GM18498 (cell line): ENCODE results near the gene NUP210L.
"Not testable (repeated sequence)": the region's sequence is repeated elsewhere in the genome, so short reads cannot be mapped to it uniquely, and the experiment has no call there.

Experiments used
- ATAC-seq: cut with Tn5 transposase; IDR thresholded peaks from one replicate; pipeline ENCODE4 v1.9.1; 2021; ENCODE audit warnings: mild to moderate bottlenecking, moderate library complexity; ENCODE audit not compliant: unreplicated experiment

Gene NUP210L

DNA sequence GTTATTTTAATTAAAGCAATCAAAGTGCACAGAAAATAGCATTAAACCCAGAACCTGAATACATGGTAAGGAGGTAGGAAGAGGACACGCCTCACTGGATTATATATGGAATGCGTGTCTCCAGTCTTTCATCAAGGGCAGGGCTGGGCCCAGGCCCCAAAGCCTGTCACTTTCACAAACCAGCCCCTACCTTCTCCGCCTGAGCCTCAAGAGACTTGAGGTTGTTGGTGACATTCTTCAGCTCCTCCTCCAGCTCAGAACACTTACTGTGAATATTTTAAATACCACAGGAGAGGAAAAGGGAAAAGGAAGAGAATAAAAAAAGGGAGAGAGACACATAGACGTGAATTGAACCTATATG is 16.3 kb upstream of the NUP210L start:
- no peak for ATAC-seq

DNA sequence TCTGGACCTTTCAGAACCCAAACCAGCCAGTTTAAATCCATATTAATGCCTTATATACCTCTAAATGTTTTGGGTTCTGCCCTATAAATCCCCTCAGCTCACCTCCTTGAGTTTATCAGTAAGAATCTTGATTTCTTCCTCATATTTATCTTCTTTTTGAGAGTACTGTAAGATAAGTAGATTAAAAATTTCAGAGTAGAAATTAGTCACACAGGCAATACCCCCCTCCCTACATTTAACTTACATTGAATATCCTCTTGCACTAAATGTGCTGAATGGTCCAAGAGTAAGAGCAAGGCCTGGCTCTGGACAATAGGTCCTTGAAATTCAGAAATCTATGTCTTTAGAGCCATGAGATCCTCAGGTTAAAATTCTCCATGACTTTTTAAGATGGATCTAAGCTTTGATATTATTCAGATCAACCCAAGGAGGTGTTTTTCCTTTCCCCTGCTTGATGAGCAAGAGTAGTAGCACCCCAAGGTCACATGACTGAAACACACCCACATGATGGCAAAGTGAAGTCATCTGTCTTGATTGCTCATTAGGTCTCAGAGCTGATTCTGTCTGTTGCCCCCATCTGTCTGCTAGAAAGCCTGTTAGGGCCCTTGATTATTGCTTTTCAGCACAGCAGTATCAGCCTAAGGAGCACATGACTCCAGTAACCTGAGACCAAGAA is 15.8 kb upstream of the NUP210L start:
- ATAC-seq, result no peak

DNA sequence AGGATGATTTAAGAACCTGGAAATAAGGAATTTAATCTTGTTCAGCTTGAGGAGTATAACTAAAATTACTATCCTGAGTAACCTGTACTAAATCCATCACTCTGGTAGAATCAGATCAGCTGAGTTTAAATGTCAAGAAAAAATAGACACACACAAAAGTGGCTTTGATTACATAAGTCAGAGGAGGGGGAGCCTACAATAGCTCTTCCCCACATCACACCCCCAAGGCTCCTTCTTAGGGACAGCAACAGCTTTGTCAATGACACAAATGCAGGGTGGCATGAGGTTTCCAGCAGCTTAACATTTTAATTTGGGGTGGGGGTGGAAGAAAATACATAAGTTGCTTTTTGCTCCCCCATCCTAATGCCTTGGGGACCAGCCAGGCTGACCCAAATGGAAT is 12.6 kb upstream of the NUP210L start:
- no peak for ATAC-seq

DNA sequence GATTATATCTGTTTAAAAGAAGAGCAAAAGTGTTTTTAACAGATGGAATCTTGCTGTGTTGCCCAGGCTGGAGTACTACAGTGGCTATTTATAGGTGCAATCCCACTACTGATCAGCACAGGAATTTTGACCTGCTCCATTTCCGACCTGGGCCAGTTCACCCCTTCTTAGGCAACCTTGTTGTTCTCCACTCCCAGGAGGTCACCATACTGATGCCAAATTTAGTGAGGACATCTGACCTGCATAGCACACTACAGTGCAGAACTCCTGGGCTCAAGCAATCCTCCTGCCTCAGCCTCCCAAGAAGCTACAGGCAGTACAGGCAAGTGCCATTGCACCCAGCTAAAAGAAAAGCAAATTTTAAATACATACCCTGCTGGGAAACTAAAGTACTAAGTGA is 11.3 kb upstream of the NUP210L start:
- no peak for ATAC-seq

DNA sequence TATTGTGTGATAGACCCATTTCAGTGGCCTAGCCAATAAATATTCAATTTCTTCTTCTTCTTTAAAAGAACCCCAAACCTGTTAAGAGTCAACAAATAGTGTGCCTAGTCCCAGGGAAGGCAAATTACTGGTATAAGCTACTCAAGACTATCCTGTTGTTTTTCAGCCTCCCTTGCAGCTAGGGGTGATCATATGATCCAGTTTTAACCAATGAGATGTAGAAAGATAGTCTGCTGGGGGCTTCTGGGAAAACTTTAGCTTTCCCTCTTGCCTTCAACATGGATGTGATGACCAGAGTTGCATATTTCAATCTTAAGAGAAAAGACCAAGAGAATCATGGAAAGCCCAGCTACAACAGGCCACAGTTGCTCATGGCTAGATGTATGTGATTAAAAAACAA is 4.7 kb upstream of the NUP210L start:
- no peak for ATAC-seq

DNA sequence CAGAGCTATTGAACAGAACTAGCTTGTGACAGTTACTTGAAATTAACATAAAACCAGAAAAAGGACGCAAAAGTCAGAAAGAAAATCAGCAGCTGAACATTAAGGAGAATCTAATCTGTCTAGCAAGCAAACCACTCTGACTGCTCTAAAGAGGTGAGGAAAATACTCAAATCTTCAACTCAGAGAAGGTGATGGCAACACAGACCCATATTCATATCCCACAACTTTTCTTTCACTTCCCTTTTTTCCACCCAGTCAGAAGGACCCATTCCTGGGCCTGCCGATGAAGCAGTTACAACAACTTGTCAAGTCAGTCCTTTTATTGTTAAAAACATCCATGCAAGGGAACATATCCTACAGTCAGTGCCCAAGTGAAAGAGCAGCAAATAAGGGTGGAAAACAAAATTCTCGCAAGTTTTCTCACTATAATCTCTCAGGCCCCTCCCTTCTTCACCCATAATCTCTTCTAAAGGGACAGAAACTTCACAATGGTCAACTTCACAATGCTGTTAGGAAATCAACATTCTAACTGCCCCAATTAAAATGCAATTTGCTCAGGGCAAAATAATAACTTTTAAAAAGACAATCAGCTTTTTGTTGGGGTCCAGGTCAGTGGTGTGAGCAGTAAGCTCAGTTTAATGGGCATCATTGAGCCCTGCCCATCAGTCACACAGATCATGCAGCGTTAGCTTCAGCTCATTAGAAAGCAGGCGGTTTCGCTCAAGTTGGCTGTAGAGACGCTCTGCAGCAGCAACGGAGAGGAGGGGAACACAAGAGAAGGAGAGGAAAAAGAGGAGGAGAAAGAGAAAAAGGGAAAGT is 3.6 kb upstream of the NUP210L start:
- ATAC-seq, result peak; percentile 34

DNA sequence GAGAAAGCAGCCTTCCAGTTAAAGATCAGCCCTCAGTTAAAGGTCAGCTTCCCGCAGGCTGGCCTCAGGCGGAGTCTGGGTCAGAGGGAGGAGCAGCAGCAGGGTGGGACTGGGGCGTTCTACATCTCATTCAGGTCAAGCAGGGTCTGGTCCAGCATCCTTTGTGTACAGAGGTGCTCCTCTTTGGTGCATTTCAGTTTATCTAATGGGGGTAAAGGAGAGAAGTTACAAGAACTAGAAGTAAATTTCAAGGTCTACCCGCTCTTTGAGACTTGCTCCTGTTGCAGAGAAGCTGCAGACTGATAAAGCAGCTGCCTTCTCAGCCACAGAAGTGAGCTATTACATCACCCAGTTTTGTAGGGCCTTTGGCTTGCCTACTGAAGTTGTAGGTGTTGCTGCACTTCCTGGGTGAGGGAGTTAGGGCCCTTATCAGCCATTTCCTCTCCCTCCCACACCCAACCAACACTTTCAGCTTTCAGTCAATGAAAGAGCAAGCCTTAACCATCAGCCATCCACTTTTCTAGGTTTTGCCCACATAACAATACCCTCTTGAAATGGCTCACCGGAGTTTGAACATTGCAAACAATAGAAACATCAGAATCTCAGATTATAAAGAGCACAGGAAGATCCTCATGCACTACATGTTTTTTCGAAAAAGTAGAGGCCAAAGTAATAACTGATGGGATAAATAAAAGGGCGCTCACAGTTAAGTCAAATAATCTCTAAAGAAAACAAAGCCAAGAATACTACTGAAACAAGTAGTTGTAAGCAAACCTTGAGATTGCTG is 2.8 kb upstream of the NUP210L start:
- ATAC-seq, result peak; percentile 85

DNA sequence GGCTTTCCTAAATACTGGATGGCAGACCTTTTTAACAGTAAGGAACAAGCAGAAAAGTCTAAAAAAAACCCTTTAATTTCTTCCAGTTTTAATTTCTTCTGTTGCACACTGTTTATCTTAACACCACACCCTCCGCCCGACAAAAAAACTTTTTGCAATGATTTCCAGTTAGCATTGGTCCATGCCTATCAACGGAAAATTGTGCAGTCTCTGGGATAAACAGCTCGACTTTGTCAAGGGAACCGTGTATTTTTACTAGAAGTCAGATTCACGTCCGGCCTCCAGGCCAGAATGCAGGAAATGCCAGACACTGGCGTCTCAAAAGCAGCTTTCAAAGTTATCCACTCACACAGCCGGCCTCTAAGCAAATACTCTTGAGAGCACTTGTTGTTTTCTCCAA is 378 bp upstream of the NUP210L start:
- ATAC-seq, result no peak

DNA sequence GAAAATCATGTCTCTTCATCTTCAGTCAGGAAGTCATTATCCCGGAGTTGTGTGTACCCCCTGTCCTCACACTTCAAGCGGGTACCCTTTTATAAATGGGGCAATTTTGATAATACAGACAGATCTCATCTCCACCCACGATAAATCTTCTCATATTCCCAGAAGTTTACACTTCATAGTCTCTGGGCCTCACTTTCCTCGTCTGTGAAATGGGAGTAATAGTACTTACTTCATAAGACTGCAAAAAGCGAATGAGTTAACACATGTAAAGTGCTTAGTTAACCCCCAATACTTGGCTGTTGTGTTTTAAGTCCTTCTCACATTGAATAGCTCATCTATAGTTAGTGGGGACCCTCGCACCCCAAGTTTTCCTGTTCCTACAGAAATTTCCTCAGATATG is 820 bp downstream of the NUP210L start:
- ATAC-seq, result no peak

DNA sequence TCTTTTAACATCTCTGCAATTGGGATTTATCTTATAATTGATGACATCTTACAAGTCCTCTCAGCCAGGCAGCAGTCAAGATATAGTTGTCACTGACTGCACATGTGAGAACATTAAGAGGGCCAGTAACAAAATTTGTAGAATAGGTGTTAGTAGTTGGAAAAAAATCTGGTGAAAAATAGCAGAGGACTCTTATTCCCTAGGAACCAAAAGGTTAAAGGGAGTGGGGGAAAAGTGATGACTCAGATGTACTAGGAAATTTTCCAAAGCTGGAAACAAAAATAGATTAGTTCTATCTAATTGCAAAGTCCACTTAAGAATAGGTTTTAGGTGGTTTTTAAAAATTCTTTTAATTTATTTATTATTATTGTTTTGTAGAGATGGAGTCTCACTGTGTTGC is 3.6 kb downstream of the NUP210L start:
- ATAC-seq, result no peak

DNA sequence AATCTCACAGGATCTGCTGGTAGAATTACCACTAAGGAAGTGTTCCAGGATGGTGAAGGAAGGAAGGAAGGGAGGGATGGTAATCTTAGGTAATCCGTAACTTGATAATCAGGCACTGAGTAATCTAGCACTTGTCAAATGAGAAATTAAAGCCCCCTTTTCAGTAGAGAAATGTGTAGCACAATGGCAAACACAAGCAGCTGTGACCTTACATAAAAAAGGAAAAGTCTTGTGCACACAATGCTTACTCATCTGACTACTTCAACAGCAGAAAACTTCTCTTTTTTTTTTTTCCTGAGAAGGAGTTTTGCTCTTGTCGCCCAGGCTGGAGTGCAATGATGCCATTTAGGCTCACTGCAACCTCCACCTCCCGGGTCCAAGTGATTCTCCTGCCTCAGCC is 6.1 kb downstream of the NUP210L start:
- ATAC-seq, result no peak

DNA sequence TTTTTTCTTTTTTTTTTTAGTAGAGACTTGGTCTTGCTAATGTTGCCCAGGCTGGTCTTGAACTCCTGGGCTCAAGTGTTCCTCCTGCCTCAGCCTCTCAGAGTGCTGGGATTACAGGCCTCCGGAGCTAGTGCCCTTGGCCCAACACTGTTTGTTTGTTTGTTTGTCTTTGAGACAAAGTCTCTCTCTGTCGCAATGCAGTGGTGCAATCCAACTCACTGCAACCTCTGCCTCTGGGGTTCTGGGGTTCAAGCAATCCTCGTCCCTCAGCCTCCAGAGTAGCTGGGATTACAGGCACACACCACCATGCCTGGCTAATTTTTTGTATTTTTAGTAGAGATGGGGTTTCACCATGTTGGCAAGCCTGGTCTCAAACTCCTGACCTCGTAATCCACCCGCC is 7.4 kb downstream of the NUP210L start:
- ATAC-seq, result not testable (repeated sequence)

DNA sequence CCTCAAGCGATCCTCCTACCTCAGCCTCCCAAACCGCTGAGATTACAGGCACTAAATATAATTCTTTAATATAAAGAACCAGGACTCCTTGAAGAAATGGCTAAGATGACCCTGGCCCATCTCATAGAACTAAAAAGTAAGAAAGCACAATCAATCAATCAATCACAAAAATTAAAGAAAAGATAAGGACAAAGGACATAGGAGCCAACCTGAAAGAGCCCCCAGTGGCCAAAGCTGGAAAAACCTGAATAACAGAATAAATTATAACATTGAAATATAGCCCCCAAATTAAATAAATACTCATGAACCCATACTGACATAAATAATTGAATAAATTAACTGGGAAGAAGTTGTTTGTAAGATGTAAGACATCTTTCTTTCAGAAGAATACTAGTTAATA is 8.9 kb downstream of the NUP210L start:
- ATAC-seq, result no peak

DNA sequence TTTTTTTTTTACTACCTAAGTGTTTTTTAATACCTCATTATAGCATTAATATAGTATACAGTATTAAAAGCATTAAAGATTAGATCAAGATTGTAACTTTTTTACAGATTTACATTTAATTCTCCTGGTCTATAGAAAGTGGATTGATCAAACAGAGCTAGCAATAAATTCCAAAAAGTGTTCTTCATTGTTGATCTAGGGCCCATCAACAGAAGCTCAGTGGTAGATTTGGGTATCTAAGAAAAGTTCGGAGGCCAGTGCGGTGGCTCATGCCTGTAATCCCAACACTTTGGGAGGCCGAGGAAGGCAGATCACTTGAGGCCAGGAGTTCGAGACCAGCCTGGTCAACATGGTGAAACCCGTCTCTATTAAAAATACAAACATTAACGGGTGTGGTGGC is 12.5 kb downstream of the NUP210L start:
- no peak for ATAC-seq

DNA sequence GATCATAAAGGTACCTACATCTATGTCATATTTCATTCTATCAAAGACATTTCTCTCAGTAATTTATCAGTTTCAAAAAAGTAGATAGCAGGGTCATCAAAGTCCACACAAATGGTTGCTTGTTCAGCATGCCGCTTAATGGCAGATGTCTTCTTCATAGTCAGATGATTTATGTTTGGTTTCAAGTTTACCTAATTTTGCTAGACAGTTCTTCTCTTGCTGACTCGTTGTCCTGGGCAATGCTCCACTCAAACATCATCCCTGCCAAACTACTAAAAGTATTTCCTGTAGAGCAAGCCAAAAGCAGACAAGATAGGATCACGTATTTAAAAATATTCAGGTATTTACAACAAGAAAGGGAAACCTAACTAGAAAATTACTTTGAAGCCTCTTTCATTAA is 13.6 kb downstream of the NUP210L start:
- no peak for ATAC-seq

DNA sequence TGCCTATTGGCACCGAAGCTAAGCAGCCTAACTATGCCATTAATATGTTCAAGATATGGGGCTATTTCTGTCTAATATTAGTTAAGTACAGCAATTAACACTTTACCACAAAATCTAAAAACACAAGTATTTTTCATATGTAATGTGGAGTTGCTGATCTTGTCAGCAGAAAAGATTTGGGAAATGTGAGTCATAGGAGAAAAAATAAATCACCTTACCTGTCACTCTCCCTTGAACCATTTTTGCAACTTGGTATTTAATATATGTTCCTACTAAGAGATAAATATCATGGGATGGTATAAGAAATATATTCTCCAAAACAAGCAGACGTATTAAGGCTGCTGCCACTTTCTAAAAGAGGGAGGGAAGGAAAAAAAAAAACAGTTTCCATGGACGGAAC is 17.0 kb downstream of the NUP210L start:
- ATAC-seq, result no peak

DNA sequence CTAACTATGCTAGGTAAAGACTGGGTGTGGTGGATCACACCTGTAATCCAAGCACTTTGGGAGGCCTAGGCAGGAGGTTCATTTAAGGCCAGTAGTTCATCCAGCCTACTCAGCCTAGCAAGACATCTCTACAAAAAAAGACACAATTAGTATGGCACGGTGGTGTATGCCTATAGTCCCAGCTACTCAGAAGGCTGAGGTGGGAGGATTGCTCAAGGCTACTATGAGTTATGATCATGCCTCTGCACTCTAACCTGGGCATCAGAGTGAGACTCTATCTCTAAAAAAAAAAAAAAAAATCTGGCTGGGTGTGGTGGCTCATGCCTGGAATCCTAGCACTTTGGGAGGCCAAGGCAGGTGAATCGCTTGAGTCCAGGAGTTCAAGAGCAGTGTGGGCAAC is 21.6 kb downstream of the NUP210L start:
- ATAC-seq, result no peak

DNA sequence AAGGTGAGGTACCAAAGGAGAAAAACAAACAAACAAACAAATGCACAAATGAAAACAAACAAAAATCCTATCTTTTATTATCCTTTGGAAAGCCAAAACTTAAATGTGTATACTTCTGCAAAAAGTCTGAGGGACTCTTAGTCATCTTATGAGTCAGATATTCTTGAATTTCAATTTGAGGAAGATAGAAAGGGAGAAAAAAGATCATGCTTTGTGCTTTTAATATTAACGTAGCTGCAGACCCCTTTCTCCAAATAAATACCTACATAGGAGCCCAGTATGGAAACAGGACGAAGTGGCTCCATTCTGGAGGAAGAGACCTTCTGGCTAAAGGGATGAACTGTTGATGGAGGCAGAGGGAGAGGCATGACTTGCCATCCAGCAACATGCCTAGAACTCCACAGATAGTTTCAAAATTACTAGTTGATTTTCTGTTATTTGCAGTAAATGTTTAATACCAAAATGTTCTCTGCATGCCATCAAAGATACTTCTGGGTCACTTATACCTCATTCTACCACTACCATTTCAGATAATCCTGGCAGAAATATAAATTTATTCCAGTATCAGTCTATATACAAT is 25.4 kb downstream of the NUP210L start:
- no peak for ATAC-seq

DNA sequence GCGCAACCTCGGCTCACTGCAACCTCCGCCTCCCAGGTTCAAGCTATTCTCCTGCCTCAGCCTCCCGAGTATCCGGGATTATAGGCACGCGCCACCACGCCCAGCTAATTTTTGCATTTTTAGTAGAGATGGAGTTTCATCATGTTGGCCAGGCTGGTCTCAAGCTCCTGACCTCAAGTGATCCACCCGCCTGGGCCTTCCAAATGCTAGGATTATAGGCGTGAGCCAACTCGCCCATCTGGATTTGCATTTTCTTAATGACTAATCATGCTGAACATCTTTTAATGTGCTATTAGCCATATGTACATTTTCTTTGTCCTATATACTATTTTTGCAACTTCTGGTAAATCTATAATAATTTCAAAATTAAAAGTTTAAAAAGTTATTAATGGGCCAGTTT is 31.7 kb downstream of the NUP210L start:
- not testable (repeated sequence) for ATAC-seq

DNA sequence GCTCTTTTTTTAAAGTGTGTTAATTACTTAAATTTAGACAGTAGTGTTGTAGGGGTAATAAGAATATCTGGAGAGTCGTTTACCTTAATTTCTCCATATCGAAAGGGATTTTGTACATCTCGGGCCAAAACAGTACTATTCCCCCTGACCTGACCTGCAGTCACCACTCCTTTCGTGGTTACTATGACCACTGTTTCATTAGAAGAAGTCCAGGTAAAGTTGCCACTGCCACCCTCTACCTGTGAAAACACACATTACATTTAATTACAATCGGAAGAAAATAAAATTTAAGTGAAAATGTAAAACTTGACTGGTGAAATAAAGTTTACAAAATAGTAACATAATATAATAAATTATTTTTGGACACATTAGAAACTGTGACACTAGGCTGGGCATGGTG is 37.2 kb downstream of the NUP210L start:
- ATAC-seq, result no peak

DNA sequence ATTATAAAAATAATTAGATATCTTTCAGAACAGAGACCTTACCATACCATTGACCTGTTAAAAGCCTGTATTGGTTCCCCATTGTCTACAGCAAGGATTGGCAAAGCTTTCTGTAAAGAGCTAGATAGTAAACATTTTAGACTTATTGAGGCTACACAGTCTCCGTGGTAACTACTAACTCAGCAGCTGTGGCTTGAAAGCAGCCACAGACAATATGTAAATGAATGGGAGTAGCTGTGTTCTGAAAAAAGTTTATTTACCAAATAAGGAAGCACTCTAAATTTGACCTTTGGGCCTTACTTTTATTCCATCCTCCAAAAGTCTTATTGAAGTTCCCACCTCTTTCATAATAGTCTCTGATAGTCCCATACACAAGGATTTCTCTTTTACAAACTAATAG is 39.7 kb downstream of the NUP210L start:
- ATAC-seq, result no peak
